SW480 (cell line): ENCODE data around the gene YEATS2.

Experiments
- DNase-seq: peaks from one replicate; pipeline ENCODE4 v3.0.0-alpha.2; 2016; ENCODE audit warnings: low spot score

Gene YEATS2

GRCh38 chr3:183837390-183837789, 139.8 kb downstream of the YEATS2 start:
- no peak for DNase-seq

- DNase-seq, result no peak
These were observed 140.3 kb downstream of the YEATS2 start for GRCh38 chr3:183837894-183838293.

- DNase-seq, result no peak
These were observed 142.2 kb downstream of the YEATS2 start for GRCh38 chr3:183839751-183840150.

- DNase-seq, result peak; percentile 44
These were observed 147.0 kb downstream of the YEATS2 start for GRCh38 chr3:183844606-183845005.

- DNase-seq, result no peak
These were observed 147.5 kb downstream of the YEATS2 start for GRCh38 chr3:183845090-183845489.

- DNase-seq, result no peak
These were observed 148.2 kb downstream of the YEATS2 start for GRCh38 chr3:183845608-183846288.

GRCh38 chr3:183854318-183855035, 156.9 kb downstream of the YEATS2 start:
- DNase-seq, result no peak

GRCh38 chr3:183857863-183858262, 160.3 kb downstream of the YEATS2 start:
- no peak for DNase-seq
